PC-9 (cell line): Measurements from ENCODE around the gene MORN2.

Experiments used
- CTCF ChIP-seq: fragments of 200-600 bp; sonication (generic); conservative IDR thresholded peaks from 2 replicates; pipeline ENCODE4 v1.6.1; 2017; ENCODE audit warnings: mixed run types, antibody characterized with exemption, mild to moderate bottlenecking, moderate library complexity
- EZH2 ChIP-seq: fragments of 200-600 bp; sonication (generic); IDR thresholded peaks from 2 replicates; pipeline ENCODE4 v1.8.0; 2017; ENCODE audit warnings: antibody characterized with exemption, low read depth

DNA sequence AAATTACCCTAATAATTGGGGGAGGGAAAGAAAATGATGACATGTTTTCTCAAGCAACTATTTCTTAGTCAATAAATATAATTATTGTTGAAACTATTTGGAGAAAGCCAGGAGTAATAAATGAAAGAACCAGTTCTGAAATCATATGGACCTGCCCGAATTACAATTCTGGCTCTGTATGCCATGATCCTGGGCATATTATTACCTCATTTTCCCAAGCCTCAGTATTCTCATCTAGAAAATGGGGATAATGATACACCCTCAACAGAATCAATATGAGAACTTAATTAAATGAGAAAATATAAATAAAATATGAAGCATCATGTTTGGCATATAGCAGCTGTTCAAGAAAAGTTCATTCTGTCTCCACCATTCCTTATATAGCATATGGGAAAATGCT is 36.8 kb downstream of the MORN2 start:
- TF ChIP-seq CTCF (no peak), EZH2 (no peak)
